Smooth muscle cell (in vitro differentiated cells): ENCODE data around the gene LRRC37A2. TPM values are rescaled to one million over a fixed set of nuclear protein-coding genes. Genes with fewer than 3 reads are reported as not detected.

Experiments used
- polyA plus RNA-seq: library from polyadenylated mRNA; unstranded; fragments of >200 nt; fragmentation: Nextera tagmentation; extraction: Ambion mirVana; gene quantifications from 2 replicates; pipeline ENCODE4 v1.2.1, GENCODE V29; 2016
- small RNA-seq: library from RNA; depleted of rRNA; stranded (forward); fragments of <200 nt; gene quantifications from one replicate; pipeline ENCODE3, GENCODE V24; 2014
- total RNA-seq: library from RNA; depleted of rRNA; stranded (reverse); fragments of >200 nt; gene quantifications from 2 replicates; pipeline ENCODE4 v1.2.3, GENCODE V29; 2014

LRRC37A2 gene
- total and polyA plus RNA-seq, 2 experiments from 2014 or later = 5.2 to 8.7 TPM

Small RNA genes lying within 50 kb of the gene (small RNA-seq; reads per million reads assigned to genes)
- not detected for gene RN7SL199P

Other genes starting within 250 kb of the LRRC37A2 start
- gene LRRC37A, start 217.3 kb upstream of the LRRC37A2 start, total RNA-seq = 0.99 and 1.8 TPM in 2 replicates
- gene LRRC37A, start 217.3 kb upstream of the LRRC37A2 start, polyA plus RNA-seq = 0.46 and 0.98 TPM in 2 replicates
- 11.8 and 25.1 TPM in 2 replicates for gene ARL17B, start 150.7 kb upstream of the LRRC37A2 start, total RNA-seq
- gene ARL17B, start 150.7 kb upstream of the LRRC37A2 start, polyA plus RNA-seq = 8.2 and 10.4 TPM in 2 replicates
- 4.4 and 14.5 TPM in 2 replicates for gene ARL17A, start 67.2 kb downstream of the LRRC37A2 start, total RNA-seq
- 2.6 and 6.7 TPM in 2 replicates for gene ARL17A, start 67.2 kb downstream of the LRRC37A2 start, polyA plus RNA-seq
- gene NSF, start 78.2 kb downstream of the LRRC37A2 start, total RNA-seq = 34.0 and 50.8 TPM in 2 replicates
- gene NSF, start 78.2 kb downstream of the LRRC37A2 start, polyA plus RNA-seq = 23.3 and 27.7 TPM in 2 replicates